HG03025 (cell line): ENCODE data around the gene ZNF22.
A peak's percentile ranks its signal among the peaks of the same experiment; 100 is the strongest.

Experiments
- ATAC-seq: cut with Tn5 transposase; IDR thresholded peaks from one replicate; pipeline ENCODE4 v1.9.1; 2021; ENCODE audit warnings: mild to moderate bottlenecking, moderate library complexity; ENCODE audit not compliant: unreplicated experiment, low FRiP score

ZNF22 gene

DNA sequence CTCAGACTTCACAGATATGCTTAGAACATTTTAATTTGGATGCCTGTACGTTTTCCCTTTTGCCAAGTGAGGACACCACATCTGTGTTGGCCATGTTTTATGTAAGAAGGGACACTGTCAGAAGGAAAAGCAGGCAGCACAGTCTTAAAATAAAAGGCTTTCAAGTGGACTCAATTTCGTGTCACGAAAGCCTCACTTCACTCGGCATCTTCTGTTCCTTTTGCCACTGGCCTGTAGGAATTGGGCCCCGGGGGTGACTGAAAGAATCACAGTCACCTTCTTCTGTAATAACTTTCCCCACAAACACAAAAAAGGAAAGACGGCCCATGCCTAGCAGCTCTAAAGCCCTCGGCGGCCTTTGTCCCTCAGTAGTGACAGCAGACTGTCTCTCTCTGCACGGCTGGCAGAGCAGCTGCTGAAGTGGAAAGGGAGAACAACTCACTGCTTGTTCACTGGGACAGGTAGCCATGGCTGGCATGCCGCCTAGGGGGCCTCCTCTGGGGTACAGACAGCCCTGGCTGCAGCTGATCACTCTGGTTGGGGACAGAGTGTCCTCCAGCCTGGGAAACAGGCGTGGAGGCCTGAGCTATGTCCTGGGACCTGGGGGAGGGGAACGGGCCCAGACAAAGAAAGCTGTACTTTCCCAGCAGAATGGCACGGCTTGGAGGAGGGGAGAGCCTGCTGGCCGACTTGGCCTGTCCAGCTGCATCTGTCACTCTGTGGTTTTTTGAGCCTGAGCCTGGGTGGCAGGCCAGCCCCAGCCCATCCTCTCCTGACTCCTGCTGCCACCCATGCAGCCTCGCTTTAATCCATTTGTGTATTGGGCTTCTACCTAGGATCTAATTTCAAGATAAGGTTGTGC lies 36.7 kb upstream of the ZNF22 start:
- no peak for ATAC-seq

GRCh38 chr10:44965104-44965503 lies 35.6 kb upstream of the ZNF22 start:
- ATAC-seq, result no peak

GRCh38 chr10:44965651-44966097 lies 35.0 kb upstream of the ZNF22 start:
- ATAC-seq, result no peak

GRCh38 chr10:44966129-44966815 lies 34.5 kb upstream of the ZNF22 start:
- ATAC-seq, result no peak

- no peak for ATAC-seq
Observed at GRCh38 chr10:44966816-44967509, 33.8 kb upstream of the ZNF22 start.

DNA sequence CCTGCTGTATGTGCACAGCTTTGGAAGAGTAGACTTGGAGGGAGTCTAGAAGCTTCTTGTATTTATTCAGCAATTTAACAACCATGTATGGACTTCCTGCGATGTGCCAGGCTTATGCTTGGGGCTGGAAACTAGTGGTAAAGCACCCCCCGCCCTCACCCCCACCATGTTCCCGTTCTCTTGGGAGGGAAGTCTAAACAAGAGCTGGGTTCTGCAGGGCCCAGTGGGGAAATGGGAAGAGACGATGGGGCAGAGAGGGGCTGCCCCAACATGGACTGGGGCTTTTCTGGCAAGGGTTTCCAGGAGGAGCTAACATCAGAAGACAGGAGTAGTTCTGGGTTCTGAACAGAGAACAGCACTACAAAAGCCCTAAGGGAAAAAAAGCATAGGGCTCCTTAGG lies 33.1 kb upstream of the ZNF22 start:
- no peak for ATAC-seq

GRCh38 chr10:44968091-44968490 lies 32.6 kb upstream of the ZNF22 start:
- ATAC-seq, result no peak

DNA sequence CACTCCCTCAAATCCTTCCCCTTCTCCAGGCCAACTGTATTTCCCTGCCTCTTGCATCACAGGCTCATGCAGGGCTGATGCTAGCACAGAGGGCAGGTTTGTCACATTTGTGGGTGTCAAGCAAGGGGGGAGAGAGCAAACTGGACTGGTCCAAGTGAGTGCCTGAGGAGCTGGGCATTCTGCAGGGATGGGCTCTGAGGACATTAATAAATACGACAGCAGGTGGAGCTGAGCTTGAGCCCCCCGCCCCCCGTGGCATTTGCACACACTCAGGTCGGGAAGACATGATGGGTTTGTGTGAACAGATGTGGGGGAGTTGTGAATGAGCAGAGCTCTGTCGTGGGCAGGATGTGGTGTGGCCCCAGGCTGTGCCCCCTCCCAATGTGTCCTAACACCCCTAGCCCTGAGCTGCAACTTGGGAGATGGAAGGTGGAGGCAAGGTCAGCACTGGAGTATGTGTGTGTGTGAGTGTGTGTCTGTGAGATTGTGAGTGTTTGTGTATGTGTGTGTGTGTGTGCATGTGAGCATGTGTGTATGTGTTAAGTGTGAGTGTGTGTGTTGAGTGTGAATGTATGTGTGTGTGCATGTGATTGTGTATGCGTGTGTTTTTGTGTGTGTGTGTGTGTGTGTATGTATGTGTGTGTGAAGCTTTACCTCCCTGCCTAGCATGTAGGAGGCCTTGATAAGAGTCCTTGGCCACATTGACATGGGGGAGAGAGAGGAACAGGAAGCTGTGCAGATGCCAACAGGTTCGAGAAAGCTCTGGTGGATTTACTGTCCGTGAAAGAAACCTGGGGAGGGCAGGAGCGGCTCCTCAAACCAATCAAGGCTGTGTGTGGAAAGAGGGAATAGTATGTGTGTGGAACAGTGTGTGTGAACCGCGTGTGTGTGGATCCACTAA lies 32.0 kb upstream of the ZNF22 start:
- no peak for ATAC-seq

DNA sequence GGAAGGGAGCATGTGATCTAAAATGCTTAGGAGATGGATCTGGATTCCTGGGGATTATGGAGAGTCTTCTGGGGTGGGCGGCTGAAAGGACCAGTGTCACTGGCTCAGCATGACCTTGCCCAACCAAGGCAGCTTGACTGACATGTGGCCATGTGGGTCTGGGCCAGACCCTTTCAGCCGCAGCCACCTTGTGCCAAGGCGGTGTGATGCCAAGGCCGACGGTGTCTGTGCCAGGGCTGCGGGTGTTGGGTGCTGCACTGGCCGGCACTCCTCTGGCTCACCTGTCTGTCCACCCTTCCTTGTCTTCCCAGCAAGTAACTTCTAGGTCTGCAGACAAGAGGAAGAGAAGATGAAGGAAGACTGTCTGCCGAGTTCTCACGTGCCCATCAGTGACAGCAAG lies 30.9 kb upstream of the ZNF22 start:
- no peak for ATAC-seq

- no peak for ATAC-seq
Observed at GRCh38 chr10:44970812-44971395, 29.8 kb upstream of the ZNF22 start.

DNA sequence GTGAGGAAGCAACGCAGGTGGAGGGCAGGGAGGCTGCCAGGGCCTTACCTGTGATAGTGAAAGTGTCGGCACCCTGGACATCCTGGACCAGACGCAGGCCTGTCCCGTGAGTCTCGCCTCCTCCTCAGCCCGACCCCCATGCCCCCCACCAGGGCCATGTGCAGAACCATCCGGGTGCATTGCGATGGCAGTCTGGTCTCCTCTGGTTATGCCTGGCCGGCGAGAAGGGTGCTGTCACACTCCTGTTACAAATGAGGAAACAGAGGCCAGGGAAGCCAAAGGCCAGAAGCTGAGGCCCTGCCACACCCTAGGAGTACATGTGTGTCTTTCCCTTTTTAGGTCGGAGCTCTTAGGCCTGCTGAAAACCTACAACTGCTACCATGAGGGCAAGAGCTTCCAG lies 29.3 kb upstream of the ZNF22 start:
- ATAC-seq, result no peak

DNA sequence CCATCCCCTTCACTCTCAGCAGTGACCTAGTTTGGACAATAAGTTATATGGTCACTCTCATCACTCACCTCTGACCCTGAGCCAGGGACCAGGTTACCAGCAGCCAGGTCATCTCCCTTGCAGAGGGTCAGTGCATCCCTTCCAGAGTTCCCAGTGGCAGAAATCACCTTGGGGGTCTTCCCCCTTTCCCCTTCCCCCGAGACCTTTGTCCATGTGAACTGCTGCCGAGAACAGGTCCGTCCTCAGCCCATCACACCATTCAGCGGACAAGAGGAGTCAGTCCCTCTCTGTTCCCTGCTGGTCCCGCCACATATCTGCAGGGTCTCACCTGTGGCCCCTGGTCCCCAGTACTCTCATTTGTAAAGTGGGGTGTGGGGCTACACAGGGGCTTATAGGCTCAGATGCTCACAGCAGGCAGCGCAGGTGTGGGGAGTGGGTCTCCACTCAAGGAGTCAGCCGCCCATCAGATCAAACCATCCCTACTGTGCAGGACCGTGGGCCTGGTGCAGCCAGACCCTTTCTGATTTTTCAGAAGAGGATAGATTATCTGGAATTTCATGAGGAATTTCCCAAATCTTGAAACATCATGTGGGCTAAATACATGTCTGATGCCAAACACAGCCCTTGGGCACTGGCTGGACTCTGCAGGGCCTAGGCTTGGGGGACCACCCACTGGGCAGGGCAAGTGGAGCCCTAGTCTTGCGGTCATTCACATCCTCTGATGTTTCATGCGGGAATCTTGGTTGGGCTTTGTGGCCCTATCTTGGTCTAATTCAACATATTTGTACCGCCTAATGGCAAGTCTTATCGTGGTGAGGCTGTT lies 28.6 kb upstream of the ZNF22 start:
- ATAC-seq, result no peak

- no peak for ATAC-seq
Observed at GRCh38 chr10:44972874-44973306, 27.8 kb upstream of the ZNF22 start.

- no peak for ATAC-seq
Observed at GRCh38 chr10:44973323-44974081, 27.2 kb upstream of the ZNF22 start.

DNA sequence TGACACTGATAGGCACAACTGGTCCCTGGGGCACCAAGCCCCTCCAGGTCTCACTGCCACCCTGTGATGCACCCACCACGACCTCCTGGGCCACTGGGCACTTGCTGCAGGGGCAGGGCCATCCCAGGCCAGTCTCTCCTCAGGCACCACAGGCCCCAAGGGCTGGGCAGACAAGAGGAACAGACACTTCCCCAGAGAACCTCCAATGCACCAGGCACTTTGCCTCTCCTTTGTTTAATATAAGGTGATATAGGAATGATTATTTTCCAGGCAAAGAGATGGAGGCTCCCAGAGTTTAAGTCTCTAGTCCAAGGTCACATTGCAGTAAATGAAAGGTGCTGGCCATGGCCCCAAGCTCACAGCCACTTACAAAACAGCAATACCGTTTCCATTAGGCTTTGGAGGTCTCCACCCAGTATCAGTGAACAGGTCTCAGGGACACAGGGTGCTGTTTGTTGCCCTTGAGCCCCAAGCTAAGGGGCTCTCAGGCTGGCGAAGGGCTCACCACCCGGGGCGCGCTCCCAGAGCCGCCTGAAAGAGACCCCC lies 26.6 kb upstream of the ZNF22 start:
- ATAC-seq, result no peak

- peak; percentile 69 for ATAC-seq
Observed at GRCh38 chr10:44974628-44975430, 25.9 kb upstream of the ZNF22 start.
